BJ (cell line): ENCODE measurements around the gene CLK4. TPM values are rescaled to one million over a fixed set of nuclear protein-coding genes. Genes with fewer than 3 reads are reported as not detected.

Experiments used
- CTCF ChIA-PET: fragments of 350-600 bp; formaldehyde crosslinking; extraction: SDS; loops from one replicate; lab custom pipeline; 2021; ENCODE audit warnings: antibody characterized with exemption, inconsistent platforms; lab: Yijun Ruan, JAX
- POLR2A ChIA-PET: fragments of 300-600 bp; sonication (Branson Sonifier 250); formaldehyde crosslinking; extraction: SDS; loops from one replicate; lab custom pipeline; 2021; ENCODE audit warnings: antibody characterized with exemption; lab: Charles Lee
- DNase-seq: peaks from one replicate; pipeline ENCODE4 v3.0.0-alpha.2; 2011; ENCODE audit warnings: low read depth
- H3K27me3 ChIP-seq: 2 replicates; pipeline ENCODE4 v1.6.0; 2011; ENCODE audit warnings: low read length; ENCODE audit not compliant: control insufficient read depth, insufficient read depth
- H3K36me3 ChIP-seq: 2 replicates; pipeline ENCODE4 v1.5.1; 2011; ENCODE audit warnings: low read length; ENCODE audit not compliant: control insufficient read depth, insufficient read depth
- H3K4me3 ChIP-seq: 2 replicates; pipeline ENCODE4 v1.5.1; 2011; ENCODE audit warnings: low read depth, mild to moderate bottlenecking, control low read depth, low read length
- CTCF ChIP-seq: IDR thresholded peaks from 2 replicates; pipeline ENCODE4 v1.5.1; 2011; ENCODE audit warnings: low read depth, mild to moderate bottlenecking, control low read depth, inconsistent platforms, low read length, moderate library complexity; ENCODE audit not compliant: insufficient read depth
- polyA plus RNA-seq: library from polyadenylated mRNA; depleted of rRNA; stranded (reverse); fragments of >200 nt; gene quantifications from 2 replicates; pipeline ENCODE4 v1.2.3, GENCODE V29; 2011

Gene CLK4
- polyA plus RNA-seq, 1 experiment = 12.4 TPM

- Histone ChIP-seq H3K4me3 (no peak overlapping the region), H3K27me3 (peaks cover 3% of the 10 kb centered on the region), H3K36me3 (no peaks in the 10 kb centered on the region)
- CTCF ChIA-PET = no interaction called here
- no peak for DNase-seq
- POLR2A ChIA-PET = no interaction called here
- TF ChIP-seq CTCF = no peak
Measured at GRCh38 chr5:178671602-178672144, 44.8 kb upstream of the CLK4 start.

- POLR2A ChIA-PET = no interaction called here
- Histone ChIP-seq H3K36me3 (no peaks in the 10 kb centered on the region), H3K4me3 (no peak overlapping the region), H3K27me3 (peaks cover 3% of the 10 kb centered on the region)
- CTCF ChIA-PET = no interaction called here
- no peak for DNase-seq
- TF ChIP-seq CTCF = no peak
Measured at GRCh38 chr5:178670351-178670885, 43.6 kb upstream of the CLK4 start.

GRCh38 chr5:178668579-178668978, 41.7 kb upstream of the CLK4 start:
- Histone ChIP-seq H3K27me3 (peaks cover 3% of the 10 kb centered on the region), H3K4me3 (no peak overlapping the region), H3K36me3 (no peaks in the 10 kb centered on the region)
- no peak for TF ChIP-seq CTCF
- DNase-seq = no peak
- CTCF ChIA-PET = no interaction called here
- POLR2A ChIA-PET = no interaction called here

GRCh38 chr5:178667688-178668087, 40.8 kb upstream of the CLK4 start:
- Histone ChIP-seq H3K27me3 (peaks cover 3% of the 10 kb centered on the region), H3K36me3 (no peaks in the 10 kb centered on the region), H3K4me3 (no peak overlapping the region)
- ChIA-PET POLR2A (no interaction called here), CTCF (no interaction called here)
- DNase-seq = no peak
- no peak for TF ChIP-seq CTCF

GRCh38 chr5:178667101-178667500, 40.3 kb upstream of the CLK4 start:
- Histone ChIP-seq H3K4me3 (no peak overlapping the region), H3K27me3 (peaks cover 3% of the 10 kb centered on the region), H3K36me3 (no peaks in the 10 kb centered on the region)
- DNase-seq = no peak
- POLR2A ChIA-PET = no interaction called here
- TF ChIP-seq CTCF = no peak
- CTCF ChIA-PET = no interaction called here
